Measurements from ENCODE around the gene TCIRG1.

The TCIRG1 gene

DNA sequence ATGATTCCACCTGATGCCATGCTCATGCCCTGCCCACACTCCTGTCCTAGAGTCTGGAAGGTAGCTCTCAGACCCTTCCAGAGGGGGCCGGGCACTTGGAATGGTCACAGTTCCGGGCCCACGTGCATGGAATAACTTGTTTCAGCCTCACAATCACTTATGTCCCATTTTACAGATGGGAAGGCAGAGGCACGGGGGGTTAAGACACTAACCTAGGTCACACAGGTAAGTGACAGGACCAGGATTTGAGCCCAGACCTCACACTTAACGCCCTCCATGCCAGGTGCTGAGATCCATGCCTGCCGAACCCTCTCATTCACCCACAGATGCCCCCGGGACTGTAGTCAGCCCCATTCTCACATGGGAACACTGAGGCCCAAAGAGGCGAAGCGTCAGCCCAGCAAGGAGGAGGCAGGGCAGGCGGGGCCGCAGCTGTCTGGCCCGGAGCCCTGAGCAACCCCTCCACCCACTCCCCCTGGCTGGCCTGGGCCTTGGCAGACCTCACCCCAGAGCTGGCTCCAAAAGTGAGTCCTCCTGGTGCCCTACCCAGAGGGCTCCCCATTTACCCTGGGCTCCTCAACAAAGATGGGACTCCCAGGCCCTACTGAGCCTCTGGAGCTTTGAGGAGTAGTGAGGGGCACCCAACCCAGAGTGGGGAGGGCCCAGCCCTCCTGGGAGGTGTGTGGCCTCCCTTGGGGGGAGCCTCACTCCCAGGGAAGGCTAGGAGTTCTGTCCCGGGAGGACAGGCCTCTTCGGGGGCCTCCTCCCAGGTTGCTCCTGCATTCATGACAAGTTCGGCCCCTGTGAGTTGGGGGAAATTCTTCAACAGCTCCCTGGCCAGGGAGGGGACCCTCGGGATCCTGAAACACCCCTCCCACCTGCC is 31.1 kb upstream of the TCIRG1 start:
- DNase-seq, result no peak

DNA sequence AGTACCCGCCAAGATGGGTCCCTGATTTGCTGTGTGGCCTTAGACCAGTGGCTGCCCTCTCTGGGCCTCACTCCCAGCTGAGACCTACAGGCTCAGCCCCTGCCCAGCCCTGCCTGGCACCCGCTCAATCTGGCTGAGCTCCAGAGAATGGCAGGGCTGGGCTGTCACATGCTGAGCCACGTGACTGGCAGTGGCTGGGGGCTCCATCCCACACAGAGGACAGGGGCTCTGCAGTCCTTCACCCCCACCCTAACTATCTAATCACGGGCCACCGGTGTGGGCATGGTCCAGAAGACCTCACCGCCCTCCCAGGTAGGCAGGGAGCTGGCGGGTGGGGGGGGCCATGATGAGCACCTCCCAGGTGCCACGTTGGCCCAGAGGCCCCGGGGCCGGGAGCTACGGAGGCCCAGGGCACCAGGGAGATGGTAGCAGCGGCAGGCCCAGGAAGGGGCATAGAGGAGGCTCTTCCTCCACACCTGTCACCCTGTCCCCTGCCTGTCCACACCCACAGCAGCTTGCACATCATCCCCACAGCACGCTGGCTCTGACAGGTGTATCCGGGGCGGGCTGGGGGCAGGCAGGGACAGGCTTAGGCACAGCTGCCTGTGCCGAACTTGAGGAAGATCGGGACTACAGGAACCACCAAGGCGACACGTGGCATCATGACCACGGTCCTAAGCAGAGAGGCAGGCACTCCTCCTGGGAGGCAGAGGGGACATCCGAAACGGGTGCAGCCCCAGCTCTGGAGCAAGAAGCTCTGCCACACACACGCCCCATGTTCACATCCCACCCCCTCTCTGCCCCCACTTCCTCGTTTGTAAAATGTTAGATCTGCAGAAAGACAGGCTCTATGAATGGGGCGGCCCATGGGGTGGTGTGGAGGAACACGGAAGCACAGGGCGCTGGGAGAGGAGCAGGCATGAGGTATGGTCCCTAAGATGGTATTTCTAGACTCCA is 30.2 kb upstream of the TCIRG1 start:
- peak; percentile 15 for DNase-seq

DNA sequence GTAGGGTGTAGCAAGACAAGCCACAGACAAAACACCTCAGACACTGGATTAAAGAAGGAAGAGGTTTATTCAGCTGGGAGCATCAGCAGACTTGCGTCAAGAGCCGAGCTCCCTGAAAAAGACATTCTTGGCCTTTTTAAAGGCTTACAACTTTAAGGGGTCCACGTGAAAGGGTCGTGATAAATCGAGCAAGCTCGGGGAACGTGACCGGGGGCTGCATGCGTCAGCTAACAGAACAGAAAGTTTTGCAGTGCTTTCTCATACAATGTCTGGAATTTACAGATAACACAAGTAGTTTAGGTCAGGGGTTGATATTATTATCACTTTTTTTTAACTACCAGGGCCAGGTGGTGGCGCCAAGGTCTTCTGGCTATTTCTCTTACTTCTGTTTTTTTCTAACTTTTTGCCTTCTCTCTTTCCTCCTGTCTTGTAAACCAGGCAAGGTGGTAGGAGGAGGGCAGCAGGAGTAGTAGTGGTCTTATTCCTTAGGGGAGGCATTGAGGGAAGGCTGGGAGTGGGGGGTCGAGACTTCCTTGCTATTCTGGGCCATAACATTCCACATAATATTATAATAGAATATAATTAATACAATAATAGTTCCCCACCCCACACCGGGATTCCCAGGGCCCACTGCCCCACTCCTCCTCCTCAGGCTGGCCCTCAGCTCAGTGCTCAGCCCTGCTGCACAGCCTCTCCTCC is 29.3 kb upstream of the TCIRG1 start:
- DNase-seq, result no peak

DNA sequence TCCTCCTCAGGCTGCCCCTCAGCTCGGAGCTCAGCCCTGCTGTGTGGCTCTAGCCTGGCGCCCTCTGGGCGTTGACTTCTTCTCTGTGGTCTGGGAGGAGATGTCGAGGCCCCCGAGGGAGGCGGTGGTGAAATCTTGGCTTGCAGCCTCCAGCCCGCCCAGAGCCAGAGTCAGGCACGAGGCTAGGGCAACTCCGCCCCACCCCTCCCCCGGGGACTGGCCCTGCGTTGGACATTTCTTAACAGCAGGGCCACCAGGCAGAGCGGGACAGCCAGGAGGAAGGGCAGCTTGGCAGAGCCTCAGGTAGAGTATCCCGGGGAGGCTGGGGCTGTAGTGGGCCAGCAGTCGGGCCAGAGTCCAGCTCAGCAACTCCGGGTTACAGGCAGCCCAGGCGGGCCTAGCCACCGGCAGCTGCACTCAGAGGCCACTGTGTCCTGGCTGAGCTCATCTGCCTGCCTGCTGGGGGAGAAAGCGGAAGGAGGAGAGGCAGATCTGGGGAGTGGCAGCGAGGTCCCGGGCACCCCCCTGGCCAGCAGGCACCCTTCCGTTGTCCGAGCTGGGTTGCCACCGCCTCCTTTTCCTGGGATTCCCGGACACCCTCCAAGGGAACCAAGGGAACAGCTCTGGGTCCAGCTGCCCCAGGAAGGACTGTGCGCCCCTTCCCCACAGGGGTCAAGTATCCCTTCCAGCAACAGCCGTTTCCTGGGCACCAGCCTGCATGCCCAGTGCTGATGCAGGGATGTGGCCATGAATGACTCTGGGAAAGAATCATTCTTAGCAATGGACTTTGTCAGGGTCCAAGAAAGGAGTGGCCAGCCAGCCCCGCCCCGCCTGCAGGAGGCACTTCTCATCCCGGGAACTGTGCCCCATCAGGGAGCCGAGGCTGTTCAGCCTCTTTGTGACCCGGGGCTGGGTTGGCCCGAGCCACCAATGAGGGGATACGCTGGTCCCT is 28.5 kb upstream of the TCIRG1 start, which contains the start of gene ALDH3B1:
TSS of gene ALDH3B1 (plus strand) at position 238 of the 952 bp plus-strand sequence. CDS start 4,971 bp downstream, outside the sequence.
- no peak for DNase-seq

DNA sequence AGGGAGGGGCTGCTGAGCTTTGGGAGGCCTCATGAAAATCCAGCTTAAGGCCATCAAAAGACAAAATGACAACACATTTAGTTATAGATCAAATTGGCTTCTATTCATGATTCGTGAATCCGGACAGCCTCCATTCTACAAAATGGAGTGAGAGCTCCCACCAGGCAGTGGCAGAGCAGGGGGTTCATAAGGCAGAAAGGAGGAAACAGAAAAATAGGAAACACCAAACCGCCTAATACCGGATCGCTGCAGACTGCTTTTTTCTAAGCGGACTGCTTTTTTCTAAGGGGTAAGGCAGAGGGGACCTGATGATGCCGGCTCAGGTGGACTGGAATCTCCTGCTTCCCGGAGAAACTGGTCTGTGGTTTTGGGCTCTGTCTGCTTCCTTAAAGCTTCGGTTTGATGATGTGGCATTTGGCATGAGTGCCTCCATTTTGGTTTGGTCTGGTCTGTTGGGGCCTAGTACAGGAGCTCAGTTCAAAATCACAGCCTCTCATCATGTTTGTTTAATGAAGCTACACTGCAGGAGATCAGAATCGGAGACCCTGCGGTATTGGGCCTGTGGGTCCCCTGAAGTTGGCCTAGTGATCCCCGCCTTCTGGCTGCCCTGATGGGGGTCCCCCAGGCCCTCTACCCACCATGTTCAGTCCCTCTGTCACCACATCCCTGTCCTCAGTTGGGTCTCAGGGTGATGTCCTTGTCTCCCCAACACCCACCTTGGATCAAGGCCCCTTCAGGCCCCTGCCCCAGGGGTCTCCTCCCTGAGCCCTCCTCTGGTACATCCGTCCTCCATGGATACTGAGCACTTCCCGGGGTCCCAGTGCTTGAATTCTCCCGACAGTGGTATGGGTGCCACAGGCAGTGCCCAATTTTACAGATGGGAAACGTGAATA is 27.5 kb upstream of the TCIRG1 start:
- DNase-seq, result no peak

DNA sequence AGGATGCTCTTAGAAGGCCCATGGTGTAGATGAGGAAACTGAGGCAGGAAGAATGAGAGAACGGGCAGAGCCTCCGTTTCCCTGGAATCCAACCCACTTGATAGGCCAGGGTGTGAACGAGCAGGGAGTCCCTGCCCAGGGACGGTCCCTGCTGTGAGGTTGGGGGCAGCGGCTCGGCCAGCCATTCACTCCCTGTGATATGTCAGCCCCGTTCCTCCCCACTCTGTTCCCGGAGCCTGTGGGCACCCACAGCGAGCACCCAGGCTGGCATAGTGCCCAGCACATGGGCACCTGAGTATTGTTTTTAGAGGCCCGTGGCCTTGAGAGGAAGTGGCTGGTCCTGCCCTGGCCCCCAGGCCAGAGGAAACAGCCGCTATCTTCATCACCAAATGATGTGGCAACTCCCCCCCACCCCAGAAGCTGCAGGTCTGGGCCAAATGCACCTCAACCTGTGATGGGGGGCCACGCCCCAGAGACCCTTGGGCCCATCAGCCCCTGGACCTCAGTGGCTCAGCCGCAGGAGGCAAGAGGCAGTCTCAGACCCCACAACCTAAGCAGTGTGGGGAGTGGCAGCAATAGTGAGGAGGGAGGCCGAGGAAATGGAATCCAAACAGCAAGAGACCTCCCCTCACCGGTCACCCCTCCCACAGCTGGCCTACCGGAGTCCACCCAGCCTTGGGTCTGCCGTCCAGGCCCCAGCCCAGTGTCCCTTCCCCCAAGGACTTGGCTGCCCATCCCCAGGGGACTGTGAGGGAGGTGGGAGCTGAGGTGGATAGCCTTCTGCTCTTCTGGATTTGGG is 26.6 kb upstream of the TCIRG1 start:
- DNase-seq, result no peak

DNA sequence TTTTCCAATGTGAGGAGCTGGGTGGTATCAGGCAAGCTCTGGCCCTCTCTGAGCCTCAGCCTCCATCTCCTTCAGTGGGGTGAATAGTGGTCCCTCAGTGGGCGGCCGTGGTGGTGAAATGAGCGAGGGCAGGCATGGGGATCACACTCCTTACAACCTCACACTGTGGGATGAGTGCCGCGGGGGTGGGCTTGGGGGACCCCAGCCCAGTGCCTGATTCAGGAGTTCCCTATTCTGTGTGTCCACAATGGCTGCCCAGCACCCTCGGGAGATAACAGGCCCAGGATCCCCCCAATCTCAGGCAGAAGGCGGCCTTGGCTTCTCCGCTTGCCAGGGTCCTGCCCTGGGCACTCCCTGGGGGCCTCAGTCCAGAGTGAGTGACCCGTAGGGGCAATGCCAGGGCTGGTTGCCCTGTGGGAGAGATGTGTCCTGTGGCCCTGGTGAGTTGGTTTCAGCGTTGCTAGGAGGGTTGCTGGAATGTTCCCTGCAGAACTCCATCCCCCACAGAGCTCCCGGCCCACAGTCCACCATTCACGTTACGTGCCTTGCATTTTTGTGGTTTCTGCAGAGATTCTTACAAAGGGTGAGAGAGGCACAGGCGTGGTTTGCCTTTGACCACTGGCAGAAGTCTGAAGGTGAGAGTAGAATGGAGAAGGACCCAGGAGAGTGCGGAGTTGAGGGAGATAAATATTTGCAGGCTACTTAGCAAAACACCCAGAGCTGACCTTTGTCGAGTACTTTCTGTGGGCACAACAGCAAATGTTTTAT is 25.8 kb upstream of the TCIRG1 start:
- DNase-seq, result no peak

DNA sequence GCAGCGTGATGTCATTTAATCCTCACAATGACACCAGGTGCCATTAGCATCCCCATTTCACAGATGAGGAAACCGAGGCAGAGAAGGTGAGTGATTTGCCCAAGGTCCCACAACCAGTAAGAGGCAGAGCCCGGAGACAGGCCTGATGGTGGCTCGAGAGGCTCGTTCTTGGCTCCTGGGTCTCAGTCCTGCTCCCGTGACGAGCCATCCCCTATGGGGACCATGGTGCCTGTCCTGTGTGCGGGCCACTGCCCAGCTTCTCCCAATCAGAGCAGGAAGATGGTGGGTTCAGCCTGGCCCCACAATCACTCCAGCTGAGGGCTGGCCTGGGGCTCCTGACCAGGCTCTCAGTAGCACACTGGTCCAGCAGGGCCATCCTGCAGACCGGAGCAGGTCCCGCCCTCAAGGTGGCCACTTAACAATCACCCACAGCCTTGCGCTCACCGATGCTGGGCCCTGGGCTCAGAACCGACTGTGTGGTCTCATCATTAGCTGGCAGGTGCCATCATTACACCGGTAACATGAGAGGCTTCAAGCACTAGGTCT is 25.1 kb upstream of the TCIRG1 start:
- DNase-seq, result peak; percentile 40

DNA sequence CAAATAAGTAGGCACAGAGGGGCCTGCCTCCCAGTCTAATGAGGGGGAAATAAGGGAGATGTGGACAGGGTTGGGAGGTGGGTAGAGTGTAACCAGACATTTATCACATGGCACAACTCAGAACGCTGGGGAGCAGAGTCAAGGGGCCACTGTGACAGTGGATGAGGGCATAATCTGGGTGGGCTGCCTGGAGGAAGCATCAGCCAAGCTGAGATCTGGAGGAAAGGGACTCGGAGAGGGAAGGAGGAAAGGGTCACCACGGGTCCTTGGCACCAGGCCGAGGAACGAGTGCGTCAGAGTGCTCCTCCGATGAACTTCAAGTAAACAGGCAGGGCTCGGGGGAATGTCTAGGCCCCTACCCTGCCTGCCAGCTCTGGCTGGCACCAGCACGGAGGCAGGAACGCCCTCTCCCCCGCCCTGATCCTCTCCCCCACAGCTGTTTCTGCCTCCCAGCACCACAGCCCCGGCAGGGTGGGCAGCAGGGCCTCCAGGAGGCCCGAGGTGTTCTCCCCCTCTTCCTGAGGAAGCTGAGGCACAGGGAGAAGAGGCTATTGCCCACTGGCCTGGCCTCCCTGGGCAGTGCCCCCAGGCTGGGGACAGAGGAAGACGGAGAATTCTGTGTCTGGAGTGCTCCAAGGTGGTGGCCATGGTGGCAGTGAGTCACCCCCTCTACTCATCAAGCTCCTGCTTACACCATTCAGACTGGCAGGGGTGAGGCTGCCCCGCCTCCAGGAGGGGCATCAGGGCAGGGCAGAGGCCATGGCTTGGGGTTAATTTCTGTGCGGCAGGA is 24.5 kb upstream of the TCIRG1 start:
- peak; percentile 54 for DNase-seq

DNA sequence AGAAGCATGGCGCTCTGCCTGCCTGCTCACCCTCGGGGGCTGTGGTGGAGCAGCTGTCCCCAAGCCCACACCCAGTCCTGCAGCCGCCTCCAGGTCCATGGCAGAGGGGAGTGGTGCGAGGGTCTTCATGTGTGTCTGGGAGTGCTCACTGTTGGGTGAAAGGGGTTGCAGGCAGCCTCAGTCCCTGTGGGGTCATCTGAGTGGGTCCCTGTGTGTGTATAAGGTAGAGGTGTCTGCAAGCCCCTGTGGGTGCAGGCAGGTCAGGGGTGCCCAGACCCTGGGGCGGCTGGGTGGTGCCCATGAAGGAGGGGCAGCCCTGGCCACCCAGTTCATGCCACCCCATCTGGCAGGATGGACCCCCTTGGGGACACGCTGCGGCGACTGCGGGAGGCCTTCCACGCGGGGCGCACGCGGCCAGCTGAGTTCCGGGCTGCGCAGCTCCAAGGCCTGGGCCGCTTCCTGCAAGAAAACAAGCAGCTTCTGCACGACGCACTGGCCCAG is 23.8 kb upstream of the TCIRG1 start:
- no peak for DNase-seq

DNA sequence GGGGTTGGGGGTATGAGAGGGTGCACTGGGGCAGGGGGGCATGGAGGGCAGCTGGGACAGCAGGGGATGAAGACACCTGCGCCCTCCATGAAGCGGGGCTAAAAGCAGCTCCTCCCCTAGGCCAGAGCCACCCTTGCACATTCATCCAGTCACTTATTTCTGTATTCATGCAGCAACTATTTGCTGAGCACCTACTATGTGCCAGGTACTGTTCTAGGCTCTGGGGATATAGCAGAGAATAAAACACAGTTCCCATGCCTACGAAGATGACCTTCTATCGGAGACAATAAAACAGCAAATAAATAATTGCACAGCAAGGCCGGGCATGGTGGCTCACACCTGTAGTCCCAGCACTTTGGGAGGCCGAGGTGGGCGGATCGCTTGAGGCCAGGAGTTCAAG is 23.4 kb upstream of the TCIRG1 start:
- no peak for DNase-seq

DNA sequence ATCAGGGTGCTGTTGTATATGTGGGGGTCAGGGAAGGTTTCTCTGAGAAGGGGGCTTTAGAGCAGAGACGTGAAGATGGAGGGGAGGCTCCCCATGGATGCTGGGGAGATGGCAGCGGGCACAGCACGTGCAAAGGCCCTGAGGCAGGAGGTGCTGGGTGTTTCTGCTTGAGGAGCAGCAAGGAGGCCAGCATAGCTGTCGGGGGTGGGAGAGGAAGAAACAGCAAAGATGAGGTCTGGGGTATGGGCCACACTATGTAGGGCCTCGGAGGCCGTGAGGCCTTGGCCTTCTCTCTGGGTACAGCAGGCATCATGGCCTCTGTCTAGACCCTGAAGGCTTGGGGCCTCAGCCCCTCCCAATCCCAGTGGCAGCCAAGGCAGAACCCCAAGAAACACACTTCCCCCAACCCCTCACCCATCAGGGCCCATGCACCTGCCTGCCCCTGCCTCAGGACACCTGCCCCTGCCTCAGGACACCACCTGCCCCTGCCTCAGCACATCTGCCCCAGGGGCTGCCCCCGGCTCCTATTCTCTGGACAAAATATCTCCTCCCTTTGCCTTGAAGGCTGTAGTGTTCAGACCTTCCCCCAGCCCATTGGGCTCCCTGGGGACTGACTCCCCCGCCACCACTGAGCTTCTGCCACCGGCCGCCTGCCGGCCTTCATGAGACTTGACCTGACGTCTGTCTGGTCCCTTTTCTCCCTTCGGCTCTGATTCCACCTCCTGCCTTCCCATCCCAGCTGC is 22.5 kb upstream of the TCIRG1 start:
- DNase-seq, result no peak

DNA sequence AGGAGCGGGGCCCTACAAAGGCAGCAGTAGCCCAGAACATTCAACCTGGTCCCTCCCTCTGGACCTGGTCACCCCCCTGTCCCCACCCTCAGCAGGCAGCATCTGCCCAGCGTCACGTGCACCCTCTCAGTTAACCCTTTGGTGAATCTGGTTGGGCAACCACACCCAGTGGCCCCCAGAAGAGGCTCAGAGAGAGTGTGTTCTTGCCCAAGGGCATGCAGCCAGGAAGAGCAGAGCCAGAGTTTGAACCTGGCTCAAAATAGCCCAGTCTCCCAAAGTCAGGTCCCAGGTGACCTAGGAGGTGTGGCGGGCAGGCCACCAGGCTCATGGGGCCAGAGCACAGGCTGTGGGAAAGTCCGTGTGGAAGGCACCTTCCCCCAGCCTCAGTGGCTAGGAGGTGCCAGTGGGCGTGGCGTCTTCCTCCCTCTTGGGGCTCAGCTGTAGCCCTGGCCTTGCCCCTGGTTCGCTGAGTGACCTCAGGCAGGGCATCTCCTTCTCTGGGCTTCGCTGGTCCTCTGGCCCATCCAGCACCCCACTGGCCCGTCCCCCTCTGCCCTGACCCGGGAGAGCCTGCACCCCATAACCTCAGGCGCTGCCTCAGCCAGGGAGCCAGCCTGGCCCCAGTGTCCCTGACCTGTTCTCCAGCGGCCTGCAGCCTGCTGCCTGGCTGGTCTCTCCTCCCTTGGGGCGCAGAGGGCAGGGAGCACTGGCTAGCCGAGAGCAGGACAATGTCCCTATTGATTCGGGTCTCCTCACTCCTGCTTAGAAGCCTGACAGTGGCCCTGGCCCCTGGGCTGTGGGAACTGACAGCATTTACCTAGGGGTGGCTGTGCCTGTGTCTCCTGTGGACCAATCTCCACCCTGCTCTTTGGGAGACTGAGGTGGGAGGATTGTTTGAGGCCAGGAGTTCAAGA is 21.7 kb upstream of the TCIRG1 start:
- no peak for DNase-seq

DNA sequence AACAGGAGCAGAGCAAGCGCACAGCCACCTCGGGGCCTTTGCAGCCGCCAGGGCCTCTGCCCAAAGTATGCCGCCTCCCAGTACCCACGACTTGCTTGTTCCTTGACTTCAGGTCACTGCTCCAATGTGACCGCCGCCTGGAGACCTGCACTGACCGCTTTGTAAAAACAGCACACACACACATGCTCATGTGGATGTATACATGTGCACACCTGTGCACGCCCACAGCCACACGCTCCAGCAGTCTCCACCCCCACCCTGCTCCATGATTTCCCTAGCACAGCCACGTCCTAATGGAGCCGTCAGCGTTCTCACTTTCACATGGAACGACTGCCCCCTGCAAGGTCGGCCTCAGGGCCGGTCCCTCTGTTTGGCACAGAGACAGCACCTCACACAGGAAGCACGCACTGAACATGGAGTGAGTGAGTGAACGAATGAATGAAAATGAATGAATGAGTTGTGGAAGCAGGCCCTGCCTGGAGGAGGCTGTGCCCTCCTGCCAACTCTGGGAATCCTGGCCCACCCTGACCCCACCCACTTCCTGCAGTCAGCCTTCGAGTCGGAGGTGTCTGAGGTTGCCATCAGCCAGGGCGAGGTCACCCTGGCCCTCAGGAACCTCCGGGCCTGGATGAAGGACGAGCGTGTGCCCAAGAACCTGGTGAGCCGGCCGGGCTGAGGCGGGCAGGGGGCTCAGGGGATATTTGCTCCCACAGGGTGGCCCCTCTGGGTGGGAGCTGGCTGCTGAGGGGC is 20.7 kb upstream of the TCIRG1 start:
- no peak for DNase-seq

DNA sequence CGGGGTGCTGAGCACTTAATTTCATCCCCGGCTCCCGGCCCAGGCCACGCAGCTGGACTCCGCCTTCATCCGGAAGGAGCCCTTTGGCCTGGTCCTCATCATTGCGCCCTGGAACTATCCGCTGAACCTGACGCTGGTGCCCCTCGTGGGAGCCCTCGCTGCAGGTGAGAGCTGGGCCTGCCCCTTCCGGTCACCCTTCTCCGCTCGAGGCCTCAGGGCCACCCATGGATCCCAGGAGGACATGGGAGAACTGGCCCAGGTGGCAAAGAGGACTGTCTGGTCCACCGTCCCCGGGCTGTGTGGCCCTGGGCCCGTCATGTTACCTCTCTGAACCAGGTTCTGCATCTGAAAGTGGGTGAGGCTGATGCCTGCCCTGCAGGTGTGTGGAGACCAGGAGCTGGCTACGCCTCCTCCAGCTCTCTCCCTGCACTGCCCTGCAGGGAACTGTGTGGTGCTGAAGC is 20.1 kb upstream of the TCIRG1 start:
- DNase-seq, result no peak

All from NCI-H2029 treated with DMSO at 0.1 percent for 48 hours (cell line).